Gastroesophageal sphincter (tissue), 3 donors: ENCODE measurements around the gene KCTD14.

ENCODE experiments used
- CTCF ChIP-seq, 4 experiments: fragments of 200-600 bp in 2 of 4; fragments of 450-650 bp in 2 of 4; sonication (generic) in 1 of 4; IDR thresholded peaks; one replicate each; pipeline ENCODE4 v1.5.1; 2017 to 2019; ENCODE audit warnings: antibody characterized with exemption in 4 of 4, mild to moderate bottlenecking in 2 of 4, moderate library complexity in 2 of 4
- POLR2A ChIP-seq, 2 donors: fragments of 450-650 bp; IDR thresholded peaks; one replicate each; pipeline ENCODE4 v1.6.1; 2017; ENCODE audit warnings: antibody characterized with exemption in 2 of 2, mild to moderate bottlenecking in 2 of 2, moderate library complexity in 1 of 2

- no peak for TF ChIP-seq CTCF (IDR thresholded peaks at IDR 0.05)
- TF ChIP-seq POLR2A (IDR thresholded peaks at IDR 0.05) = no peak
Measured at GRCh38 chr11:78021611-78022010, 1.5 kb downstream of the KCTD14 start.
